Testis (tissue), 2 donors: Measurements from ENCODE around the gene NRXN3.

Source experiments
- CTCF ChIP-seq, 3 experiments: fragments of 450-650 bp in 2 of 3; fragments of 200-600 bp in 1 of 3; sonication (generic) in 1 of 3; IDR thresholded peaks; one replicate each; pipeline ENCODE4 v1.5.1; 2016 to 2019; ENCODE audit warnings: antibody characterized with exemption in 3 of 3, mild to moderate bottlenecking in 2 of 3, moderate library complexity in 1 of 3
- POLR2A ChIP-seq: fragments of 450-650 bp; IDR thresholded peaks from one replicate; pipeline ENCODE4 v1.6.1; 2017; ENCODE audit warnings: antibody characterized with exemption, mild to moderate bottlenecking, moderate library complexity

- TF ChIP-seq CTCF (IDR thresholded peaks at IDR 0.05) (no peak), POLR2A (no peak)
Measured at GRCh38 chr14:78316052-78316451, 145.9 kb downstream of the NRXN3 start.
